SK-N-SH (cell line): Measurements from ENCODE around the gene MINDY4. TPM values are rescaled to one million over a fixed set of nuclear protein-coding genes. Genes with fewer than 3 reads are reported as not detected.
A peak's percentile ranks its signal among the peaks of the same experiment; 100 is the strongest.

Experiments used
- CTCF ChIA-PET: fragments of 300-600, 350-600 bp; formaldehyde crosslinking; extraction: SDS; loops from one replicate; lab custom pipeline; 2021; lab: Yijun Ruan, JAX
- POLR2A ChIA-PET: fragments of 350-600 bp; sonication (Branson Sonifier 250); formaldehyde crosslinking; extraction: SDS; loops from one replicate; lab custom pipeline; 2020; ENCODE audit warnings: antibody characterized with exemption, inconsistent platforms; lab: Yijun Ruan, JAX
- DNase-seq: peaks from one replicate; pipeline ENCODE4 v3.0.0; 2012
- H2AFZ ChIP-seq: fragments of 200-600 bp; sonication (generic); 2 replicates; pipeline ENCODE4 v1.8.1; 2016; ENCODE audit warnings: antibody characterized with exemption, mild to moderate bottlenecking, low read depth
- H3F3A ChIP-seq: fragments of 200-600 bp; sonication (generic); replicated peaks from 2 replicates; pipeline ENCODE3; 2016; ENCODE audit warnings: antibody characterized with exemption, mild to moderate bottlenecking; ENCODE audit not compliant: insufficient read depth
- H3K27ac ChIP-seq, 2 experiments: fragments of 200-500 bp in 1 of 2; fragments of 200-600 bp in 1 of 2; sonication (Bioruptor generic) in 1 of 2; sonication (generic), shearing (Covaris generic) in 1 of 2; 2 replicates each; pipeline versions ENCODE4 v1.5.1 to v1.6.1; 2014 to 2016; ENCODE audit warnings: low read depth in 2 of 2, inconsistent platforms in 1 of 2, low read length in 1 of 2, mild to moderate bottlenecking in 1 of 2, mixed read lengths in 1 of 2
- H3K27me3 ChIP-seq: fragments of 200-600 bp; sonication (generic), shearing (Covaris generic); 2 replicates; pipeline ENCODE4 v1.6.1; 2016; ENCODE audit warnings: mixed run types; ENCODE audit not compliant: insufficient read depth
- H3K36me3 ChIP-seq, 2 experiments: fragments of 200-500 bp in 1 of 2; fragments of 200-600 bp in 1 of 2; sonication (Bioruptor generic) in 1 of 2; sonication (generic) in 1 of 2; replicated peaks in 1 of 2; 2 replicates each; pipeline versions ENCODE3 to v1.5.1; 2014 to 2016; ENCODE audit warnings: low read length in 1 of 2, mild to moderate bottlenecking in 1 of 2; ENCODE audit not compliant: insufficient read depth in 2 of 2, control insufficient read depth in 1 of 2
- H3K4me1 ChIP-seq, 2 experiments: fragments of 200-500 bp in 1 of 2; fragments of 200-600 bp in 1 of 2; sonication (Bioruptor generic) in 1 of 2; sonication (generic), shearing (Covaris generic) in 1 of 2; 2 replicates each; pipeline versions ENCODE4 v1.5.1 to v1.6.1; 2014 to 2016; ENCODE audit warnings: low read depth in 1 of 2, low read length in 1 of 2, mixed run types in 1 of 2; ENCODE audit not compliant: insufficient read depth in 2 of 2, control insufficient read depth in 1 of 2
- H3K4me2 ChIP-seq: fragments of 200-600 bp; sonication (generic), shearing (Covaris generic); 2 replicates; pipeline ENCODE4 v1.6.1; 2017; ENCODE audit warnings: mixed run types
- H3K4me3 ChIP-seq, 2 experiments: fragments of 200-500 bp in 1 of 2; fragments of 200-600 bp in 1 of 2; sonication (Bioruptor generic) in 1 of 2; sonication (generic), shearing (Covaris generic) in 1 of 2; 2 replicates each; pipeline versions ENCODE4 v1.5.1 to v1.8.1; 2014 to 2016; ENCODE audit warnings: low read depth in 2 of 2, inconsistent platforms in 1 of 2, low read length in 1 of 2, mild to moderate bottlenecking in 1 of 2, mixed read lengths in 1 of 2, moderate library complexity in 1 of 2
- H3K79me2 ChIP-seq: fragments of 200-600 bp; sonication (generic); 2 replicates; pipeline ENCODE4 v1.8.1; 2017; ENCODE audit warnings: mild to moderate bottlenecking; ENCODE audit not compliant: insufficient read depth
- H3K9ac ChIP-seq: fragments of 200-600 bp; sonication (generic); 2 replicates; pipeline ENCODE4 v1.6.1; 2017; ENCODE audit warnings: mixed run types
- H3K9me2 ChIP-seq: fragments of 200-600 bp; sonication (generic); 2 replicates; pipeline ENCODE4 v1.6.1; 2017; ENCODE audit warnings: mixed run types
- H3K9me3 ChIP-seq: fragments of 200-600 bp; sonication (generic); 2 replicates; pipeline ENCODE4 v1.6.1; 2017; ENCODE audit warnings: mixed run types, mild to moderate bottlenecking, moderate library complexity
- H4K20me1 ChIP-seq: fragments of 200-600 bp; sonication (generic); 2 replicates; pipeline ENCODE4 v1.6.1; 2017; ENCODE audit warnings: mild to moderate bottlenecking, mixed run types; ENCODE audit not compliant: insufficient read depth
- CTCF ChIP-seq: fragments of 200-600 bp; sonication (generic); IDR thresholded peaks from 2 replicates; pipeline ENCODE4 v1.6.1; 2017; ENCODE audit warnings: antibody characterized with exemption, mild to moderate bottlenecking, moderate library complexity
- ELF1 ChIP-seq: IDR thresholded peaks from 2 replicates; pipeline ENCODE4 v1.4.0; 2012
- EP300 ChIP-seq, 2 experiments: IDR thresholded peaks; 2 replicates each; pipeline versions ENCODE4 v1.4.0 to v1.6.1; 2012; ENCODE audit warnings: borderline replicate concordance in 1 of 2, low read depth in 1 of 2, low read length in 1 of 2
- FOSL2 ChIP-seq: IDR thresholded peaks from 2 replicates; pipeline ENCODE4 v1.4.0; 2012; ENCODE audit warnings: low read depth, mild to moderate bottlenecking, moderate library complexity, borderline replicate concordance
- FOXM1 ChIP-seq: IDR thresholded peaks from 2 replicates; pipeline ENCODE4 v1.4.0; 2012; ENCODE audit warnings: low read depth, mild to moderate bottlenecking
- GABPA ChIP-seq: IDR thresholded peaks from 2 replicates; pipeline ENCODE4 v1.4.0; 2012; ENCODE audit warnings: low read depth, mild to moderate bottlenecking
- GATA2 ChIP-seq: sonication (generic); formaldehyde crosslinking; IDR thresholded peaks from 2 replicates; pipeline ENCODE4 v1.5.0; 2020; ENCODE audit warnings: mild to moderate bottlenecking, missing genetic modification reagents
- JUND ChIP-seq: IDR thresholded peaks from 2 replicates; pipeline ENCODE4 v1.4.0; 2012
- MAX ChIP-seq: IDR thresholded peaks from 2 replicates; pipeline ENCODE4 v1.4.0; 2012; ENCODE audit warnings: low read depth
- MEF2A ChIP-seq: IDR thresholded peaks from 2 replicates; pipeline ENCODE4 v1.4.0; 2012; ENCODE audit warnings: low read depth, borderline replicate concordance
- NFIC ChIP-seq: IDR thresholded peaks from 2 replicates; pipeline ENCODE4 v1.4.0; 2012; ENCODE audit warnings: borderline replicate concordance
- PBX3 ChIP-seq: IDR thresholded peaks from 2 replicates; pipeline ENCODE4; 2012
- POLR2AphosphoS5 ChIP-seq: IDR thresholded peaks from 2 replicates; pipeline ENCODE4 v1.6.1; 2012; ENCODE audit warnings: low read depth, low read length
- RFX5 ChIP-seq: IDR thresholded peaks from 2 replicates; pipeline ENCODE4 v1.6.1; 2012; ENCODE audit warnings: mild to moderate bottlenecking, improper control_type of control experiment, low read length
- SMC3 ChIP-seq: IDR thresholded peaks from 2 replicates; pipeline ENCODE4 v1.6.1; 2012; ENCODE audit warnings: low read depth, low read length, improper control_type of control experiment
- TCF12 ChIP-seq: IDR thresholded peaks from 2 replicates; pipeline ENCODE4 v1.4.0; 2012
- TEAD4 ChIP-seq: IDR thresholded peaks from 2 replicates; pipeline ENCODE4 v1.4.0; 2012; ENCODE audit warnings: mild to moderate bottlenecking, borderline replicate concordance; ENCODE audit not compliant: insufficient read depth
- YY1 ChIP-seq: IDR thresholded peaks from 2 replicates; pipeline ENCODE4 v1.4.0; 2012; ENCODE audit warnings: low read depth, mild to moderate bottlenecking
- ZBTB33 ChIP-seq: IDR thresholded peaks from 2 replicates; pipeline ENCODE4 v1.4.0; 2012; ENCODE audit warnings: low read depth, borderline replicate concordance
- WGBS: methylation state at CpG from one replicate; pipeline ENCODE4 v1.1.6; 2017; ENCODE audit warnings: low lambda C conversion rate; 5-methylcytosine and 5-hydroxymethylcytosine counted together
- polyA plus RNA-seq, 3 experiments: library from polyadenylated mRNA; depleted of rRNA; stranded (reverse); fragments of >200 nt; gene quantifications; 2 replicates each; pipeline ENCODE4 v1.2.3, GENCODE V29; 2012

MINDY4 gene
- polyA plus RNA-seq, 1 of the 3 experiments (the other 2 are of a cell fraction): 1.8 TPM

- 72% methylated on average over 9 of the region's 10 CpGs for WGBS
- H3K27me3 ChIP-seq: no peaks in the 10 kb centered on the region
- ChIA-PET CTCF (interaction anchor here (0.7 to 2.3 kb wide), 10 partner anchors 10 to 236 kb away, joined by 3 to 6 read pairs (median 4); no protein-coding TSS in a partner anchor), POLR2A (interaction anchor here (1.0 kb wide), 1 partner anchor 11 kb away, joined by 4 read pairs; no protein-coding TSS in a partner anchor)
- TF ChIP-seq GATA2 (CRISPR knock-in tag): no peak
- no peak for TF ChIP-seq GABPA
- no peak for TF ChIP-seq JUND
- TF ChIP-seq FOXM1: no peak
- TF ChIP-seq MEF2A: no peak
- no peak for TF ChIP-seq TCF12
- no peak for TF ChIP-seq YY1
- TF ChIP-seq TEAD4: no peak
- no peak for DNase-seq
- peak overlapping the region in 1 of 2 experiments; percentile 92; a peak in 2 of 4 replicates for H3K27ac ChIP-seq
- no peak overlapping the region for H3K9ac ChIP-seq
- H3F3A ChIP-seq: peaks cover 14% of the 10 kb centered on the region
- H3K4me3 ChIP-seq: no peak overlapping the region
- no peaks in the 10 kb centered on the region for H3K79me2 ChIP-seq
- H3K9me3 ChIP-seq: no peaks in the 10 kb centered on the region
- no peaks in the 10 kb centered on the region for H3K9me2 ChIP-seq
- H3K36me3 ChIP-seq: no peaks in the 10 kb centered on the region
- no peak overlapping the region for H3K4me2 ChIP-seq
- H2AFZ ChIP-seq: no peak overlapping the region
- H3K4me1 ChIP-seq: peaks cover 7 to 50% of the 10 kb centered on the region in 2 experiments; a peak in 3 of 4 replicates
- H4K20me1 ChIP-seq: no peaks in the 10 kb centered on the region
These were observed 116.3 kb downstream of the MINDY4 start for GRCh38 chr7:30887464-30887872.

GRCh38 chr7:30888747-30889146 lies 117.5 kb downstream of the MINDY4 start:
- Histone ChIP-seq H3K27me3 (no peaks in the 10 kb centered on the region), H4K20me1 (no peaks in the 10 kb centered on the region), H3K9me2 (no peaks in the 10 kb centered on the region), H3K4me1 (peaks cover 7 to 50% of the 10 kb centered on the region in 2 experiments; a peak in 3 of 4 replicates), H3F3A (peaks cover 14% of the 10 kb centered on the region), H3K4me2 (peak overlapping the region; percentile 32), H3K36me3 (no peaks in the 10 kb centered on the region), H3K4me3 (no peak overlapping the region)
- DNase-seq: no peak
- WGBS: 48% methylated on average over 3 of the region's 3 CpGs
- POLR2A ChIA-PET: no interaction called here
- TF ChIP-seq RFX5 (no peak), MAX (no peak), ELF1 (no peak), GATA2 (CRISPR knock-in tag) (no peak), EP300 (IDR thresholded peaks at IDR 0.05; ENCODE audit: borderline replicate concordance in 1 of 2, low read depth in 1 of 2, low read length in 1 of 2) (peak in 1 of 2 experiments; percentile 57; a peak in 1 of 4 replicates), ZBTB33 (no peak), YY1 (no peak), FOXM1 (no peak), GABPA (no peak), POLR2AphosphoS5 (peak; percentile 52; the same call in 1 of the 2 replicates), PBX3 (peak; percentile 53), NFIC (peak; percentile 83), TEAD4 (no peak), FOSL2 (peak; percentile 87), JUND (peak; percentile 82; the same call in 1 of the 2 replicates), SMC3 (peak; percentile 16; the same call in 1 of the 2 replicates), TCF12 (peak; percentile 86), CTCF (peak; percentile 38)
- TF ChIP-seq, all 33 proteins: peak for 9
- Histone ChIP-seq H3K27ac (peak overlapping the region in 1 of 2 experiments; percentile 38; a peak in 1 of 4 replicates), H3K79me2 (no peaks in the 10 kb centered on the region), H3K9ac (no peak overlapping the region), H2AFZ (no peak overlapping the region), H3K9me3 (no peaks in the 10 kb centered on the region)
- CTCF ChIA-PET: interaction anchor here (0.8 to 2.0 kb wide), 5 partner anchors 10 to 234 kb away, joined by 3 to 8 read pairs (median 4); no protein-coding TSS in a partner anchor
